GM18505 (cell line): ENCODE measurements around the gene ENKD1.
"Not testable (repeated sequence)": the region's sequence is repeated elsewhere in the genome, so short reads cannot be mapped to it uniquely, and the experiment has no call there.

Experiments
- ATAC-seq: cut with Tn5 transposase; IDR thresholded peaks from one replicate; pipeline ENCODE4 v1.9.1; 2021; ENCODE audit not compliant: unreplicated experiment
- POLR2A ChIP-seq: IDR thresholded peaks from 4 replicates; pipeline ENCODE4 v1.6.1; 2011; ENCODE audit warnings: borderline replicate concordance; ENCODE audit not compliant: insufficient read depth, insufficient read length; ENCODE audit errors: extremely low read depth

The ENKD1 gene

GRCh38 chr16:67697422-67698185 lies 31.1 kb upstream of the ENKD1 start:
- ATAC-seq = no peak
- TF ChIP-seq POLR2A = no peak

GRCh38 chr16:67694611-67695010 lies 28.1 kb upstream of the ENKD1 start:
- TF ChIP-seq POLR2A = no peak
- no peak for ATAC-seq

GRCh38 chr16:67693517-67694285 lies 27.2 kb upstream of the ENKD1 start:
- ATAC-seq = not testable (repeated sequence)

GRCh38 chr16:67685388-67686112 lies 19.0 kb upstream of the ENKD1 start:
- no peak for TF ChIP-seq POLR2A
- no peak for ATAC-seq

GRCh38 chr16:67683767-67684166 lies 17.2 kb upstream of the ENKD1 start:
- TF ChIP-seq POLR2A = no peak
- no peak for ATAC-seq

- TF ChIP-seq POLR2A = no peak
- no peak for ATAC-seq
Measured at GRCh38 chr16:67679935-67680897, 13.7 kb upstream of the ENKD1 start.

- no peak for TF ChIP-seq POLR2A
- ATAC-seq = no peak
Measured at GRCh38 chr16:67678354-67679023, 11.9 kb upstream of the ENKD1 start.

GRCh38 chr16:67677712-67678111 lies 11.2 kb upstream of the ENKD1 start:
- no peak for ATAC-seq

GRCh38 chr16:67676939-67677338 lies 10.4 kb upstream of the ENKD1 start:
- no peak for ATAC-seq
- TF ChIP-seq POLR2A = no peak

More at GRCh38 chr16:67677712-67678111, 11.2 kb upstream of the ENKD1 start:
- no peak for TF ChIP-seq POLR2A

GRCh38 chr16:67676516-67676915 lies 10.0 kb upstream of the ENKD1 start:
- ATAC-seq = no peak
- TF ChIP-seq POLR2A = no peak

GRCh38 chr16:67675999-67676398 lies 9.4 kb upstream of the ENKD1 start:
- no peak for ATAC-seq
- TF ChIP-seq POLR2A = no peak

GRCh38 chr16:67675579-67675935 lies 9.0 kb upstream of the ENKD1 start:
- no peak for ATAC-seq
- TF ChIP-seq POLR2A = no peak
